Activated CD4-positive, alpha-beta T cell treated with anti-CD3 and anti-CD28 coated beads, Interleukin-10, Interleukin-2, amounts not matched to agents 100 ng/mL and 50 ng/mL, durations not matched to agents 16 hours and 8 hours (primary cell): ENCODE data around the gene IL10.
A peak's percentile ranks its signal among the peaks of the same experiment; 100 is the strongest.
"Not testable (repeated sequence)": the region's sequence is repeated elsewhere in the genome, so short reads cannot be mapped to it uniquely, and the experiment has no call there.

Experiments
- DNase-seq: peaks from one replicate; pipeline ENCODE4 v3.0.0-alpha.2; 2020

The IL10 gene

DNA sequence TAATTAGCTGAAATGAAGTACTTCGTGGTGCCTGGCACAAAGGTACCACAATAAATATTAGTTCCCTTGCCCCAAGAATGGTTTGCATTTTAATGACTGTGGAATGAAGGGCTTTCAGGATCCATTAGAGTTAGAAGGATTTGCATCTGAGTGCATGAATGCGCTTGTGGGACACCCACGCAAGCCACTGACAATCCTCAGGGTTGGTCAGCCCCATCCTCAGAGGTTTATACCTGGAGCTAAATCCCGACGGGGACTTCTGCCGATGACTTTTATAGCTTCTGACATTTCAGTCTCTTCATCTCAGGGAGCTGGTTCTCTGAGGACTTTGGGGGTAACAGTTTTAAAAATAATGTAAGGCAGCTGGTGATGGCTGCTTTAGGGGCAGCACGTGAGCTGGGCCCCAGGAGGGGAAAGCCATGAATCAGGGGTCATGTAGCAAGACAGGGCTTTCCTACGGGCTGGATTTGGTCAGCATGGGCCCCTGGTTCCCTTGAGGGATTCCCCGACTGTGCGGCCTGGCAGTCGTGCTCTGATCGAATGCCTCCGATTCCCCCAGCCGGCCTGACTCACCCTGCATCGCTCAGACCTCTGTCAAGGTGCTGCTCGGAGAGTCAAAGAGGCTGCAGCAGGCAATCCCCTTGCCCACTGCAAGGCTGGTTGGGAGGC, 20.8 kb upstream of the IL10 start:
- DNase-seq, result no peak

DNA sequence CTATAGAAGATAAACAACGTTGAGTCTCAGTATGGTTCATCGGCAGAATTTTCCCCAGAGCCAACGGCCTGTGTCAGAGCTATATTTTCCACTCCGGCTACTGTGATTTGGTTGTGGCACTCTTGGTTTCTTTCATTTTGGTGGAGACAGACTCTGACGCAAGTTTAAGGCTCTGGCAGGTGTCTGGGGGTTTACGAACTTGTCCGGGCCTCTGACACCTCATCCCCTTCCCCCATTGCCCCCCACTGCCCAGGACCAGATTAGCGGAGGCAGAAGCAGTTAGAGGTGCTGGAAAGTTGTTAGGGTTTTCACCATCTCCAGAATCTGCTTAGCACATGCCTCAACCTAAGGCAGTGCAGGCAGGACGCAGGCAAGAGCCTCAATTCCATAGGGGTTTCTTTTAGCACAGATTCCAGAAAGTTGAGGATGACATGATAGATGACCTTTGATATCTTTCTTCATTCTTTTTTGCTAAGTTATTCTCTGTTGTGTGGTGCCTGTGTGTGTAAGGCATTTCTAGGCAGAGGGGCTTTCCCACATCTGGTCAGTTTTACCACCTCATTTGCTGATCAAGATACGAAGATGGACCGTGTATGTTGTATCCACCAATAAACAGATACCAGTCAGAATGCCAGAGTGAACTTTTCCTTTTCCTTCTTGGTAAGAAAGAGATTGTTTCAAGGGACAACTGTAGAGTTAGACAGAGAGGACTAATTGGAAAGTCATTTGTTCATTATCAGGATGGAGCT, 18.4 kb upstream of the IL10 start:
- no peak for DNase-seq

DNA sequence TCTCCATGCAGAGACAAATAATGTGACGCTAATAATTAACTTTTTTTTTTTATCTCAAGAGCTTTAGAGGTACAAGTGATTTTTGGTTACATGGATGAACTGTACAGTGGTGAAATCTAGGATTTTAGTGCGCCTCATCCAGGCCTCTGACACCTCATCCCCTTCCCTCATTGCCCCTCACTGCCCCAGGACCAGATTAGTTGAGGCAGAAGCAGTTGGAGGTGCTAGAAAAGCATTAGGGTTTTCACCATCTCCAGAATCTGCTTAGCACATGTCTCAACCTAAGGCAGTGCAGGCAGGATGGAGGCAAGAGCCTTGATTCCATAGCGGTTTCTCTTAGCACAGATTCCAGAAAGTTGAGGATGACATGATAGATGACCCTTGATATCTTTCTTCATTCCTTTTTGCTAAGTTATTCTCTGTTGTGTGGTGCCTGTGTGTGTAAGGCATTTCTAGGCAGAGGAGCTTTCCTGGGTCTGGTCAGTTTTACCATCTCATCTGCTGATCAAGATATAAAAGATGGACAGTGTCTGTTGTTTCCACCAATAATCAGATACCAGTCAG, 16.3 kb upstream of the IL10 start:
- DNase-seq, result no peak

DNA sequence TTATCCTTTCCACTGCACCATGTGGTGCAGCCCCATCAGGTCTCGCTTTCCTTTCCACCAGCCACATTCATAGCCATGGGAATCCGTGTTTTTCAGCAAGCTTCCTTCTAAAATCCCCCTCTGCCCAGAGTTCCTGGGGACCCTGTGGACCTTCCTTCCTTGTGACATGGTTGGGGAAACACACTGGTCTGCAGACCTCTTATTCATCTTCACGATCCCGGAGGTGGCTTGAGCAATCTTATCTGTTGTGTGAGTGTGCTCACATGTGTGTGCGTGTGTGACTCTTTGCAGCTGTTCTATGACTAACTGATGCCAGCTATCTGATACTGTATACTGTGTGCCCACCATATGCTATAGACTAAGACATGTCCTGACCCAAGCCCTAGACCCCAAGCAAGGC, 15.6 kb upstream of the IL10 start:
- DNase-seq, result no peak

DNA sequence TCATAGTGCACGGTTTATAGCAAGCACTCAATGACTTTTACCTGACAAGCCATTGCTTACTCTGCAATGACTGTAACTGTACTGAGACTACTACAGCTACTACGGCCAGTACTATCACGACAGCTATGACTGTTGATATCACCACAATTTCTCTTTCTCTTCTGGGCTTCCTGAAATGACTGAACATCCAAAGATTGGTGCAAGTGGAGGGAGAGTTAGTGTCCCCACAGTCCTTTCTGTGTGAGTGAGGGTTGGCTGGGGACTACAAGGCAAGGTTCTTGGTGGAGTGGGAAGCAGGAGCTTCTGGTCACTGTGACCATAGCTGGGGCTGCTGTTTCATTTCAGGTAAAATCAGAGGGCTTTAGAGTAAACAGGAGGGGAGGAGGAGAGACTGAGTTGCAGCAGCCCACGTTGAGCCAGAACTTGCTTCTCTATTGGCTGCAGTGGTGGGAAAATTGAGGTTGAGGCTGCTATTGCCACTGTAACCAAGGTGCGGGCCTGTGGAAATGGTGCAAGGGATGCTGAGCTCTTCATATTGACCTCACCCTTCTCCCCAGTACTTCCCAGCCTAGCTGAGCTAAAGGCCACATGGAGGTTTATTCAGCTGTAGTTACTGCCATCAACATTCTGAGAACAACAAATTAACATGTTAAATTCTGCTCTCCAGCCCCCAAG, 14.1 kb upstream of the IL10 start:
- DNase-seq, result peak; percentile 75

DNA sequence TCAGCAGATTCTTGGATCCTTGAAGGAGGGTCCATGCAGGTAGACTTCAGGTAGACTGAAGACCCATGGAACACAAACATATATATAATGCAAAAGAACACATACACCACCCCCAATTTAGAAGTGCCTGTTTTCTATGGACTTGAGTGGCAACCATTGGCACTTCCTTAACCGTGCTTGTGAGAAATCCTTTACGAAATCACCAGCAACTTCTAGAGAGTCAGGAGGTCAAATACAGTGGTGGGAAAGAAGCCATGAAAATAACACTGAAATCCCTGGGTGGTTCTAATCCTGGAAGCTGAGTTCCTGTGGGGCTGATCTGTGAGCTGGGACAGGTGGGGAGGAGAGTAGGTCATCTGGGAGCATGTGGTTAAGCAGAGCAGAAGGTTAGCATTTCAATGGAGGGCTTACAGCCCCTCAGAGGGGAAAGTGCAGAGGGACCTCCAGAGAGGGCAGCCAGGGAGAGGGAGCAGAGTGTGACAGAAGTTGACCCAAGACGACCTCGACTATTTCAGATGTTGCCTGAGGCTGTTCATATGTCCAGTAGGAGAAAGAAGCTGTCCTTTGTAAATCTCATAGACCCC, 13.0 kb upstream of the IL10 start:
- DNase-seq, result no peak

DNA sequence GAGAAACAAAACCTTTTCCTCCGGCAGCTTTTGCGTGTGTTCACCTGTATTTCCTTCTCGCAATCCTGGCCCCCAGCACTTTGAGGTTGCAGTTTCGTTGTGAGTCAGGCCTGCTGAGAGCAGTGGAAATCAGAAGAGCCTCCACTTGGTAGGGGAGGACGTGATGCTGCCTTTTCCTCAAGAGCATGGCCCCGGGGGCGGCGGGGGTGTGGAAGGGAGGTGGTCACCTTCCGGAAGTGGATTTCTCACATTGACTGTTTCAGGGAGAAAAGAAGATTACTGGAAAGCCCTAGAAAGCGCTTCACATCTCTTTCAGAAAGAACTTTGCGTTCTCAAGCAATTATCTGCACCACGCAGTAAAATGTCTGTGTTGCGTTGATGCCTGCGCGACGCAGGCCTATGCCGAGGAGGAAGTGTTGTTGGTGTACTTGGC, 12.2 kb upstream of the IL10 start:
- peak; percentile 96 for DNase-seq

DNA sequence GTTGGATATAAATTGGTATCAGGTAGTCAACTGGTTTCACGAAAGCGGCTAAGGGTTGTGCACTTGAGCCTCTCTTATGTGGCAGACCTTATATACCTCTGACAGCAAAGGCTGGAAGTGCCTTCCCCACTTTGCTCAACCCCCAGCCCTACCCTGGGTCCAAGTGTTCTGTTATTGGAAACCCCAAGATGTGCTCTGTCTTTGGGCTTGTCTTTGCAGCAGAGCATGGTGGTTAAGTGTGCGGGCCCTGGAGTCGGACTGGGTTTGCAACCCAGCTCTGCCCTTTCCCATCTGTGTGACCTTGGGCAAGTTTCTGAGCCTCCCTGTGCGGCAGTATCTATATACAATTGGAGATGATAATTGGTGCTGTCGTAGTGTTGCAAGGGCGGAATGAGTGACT, 11.2 kb upstream of the IL10 start:
- no peak for DNase-seq

DNA sequence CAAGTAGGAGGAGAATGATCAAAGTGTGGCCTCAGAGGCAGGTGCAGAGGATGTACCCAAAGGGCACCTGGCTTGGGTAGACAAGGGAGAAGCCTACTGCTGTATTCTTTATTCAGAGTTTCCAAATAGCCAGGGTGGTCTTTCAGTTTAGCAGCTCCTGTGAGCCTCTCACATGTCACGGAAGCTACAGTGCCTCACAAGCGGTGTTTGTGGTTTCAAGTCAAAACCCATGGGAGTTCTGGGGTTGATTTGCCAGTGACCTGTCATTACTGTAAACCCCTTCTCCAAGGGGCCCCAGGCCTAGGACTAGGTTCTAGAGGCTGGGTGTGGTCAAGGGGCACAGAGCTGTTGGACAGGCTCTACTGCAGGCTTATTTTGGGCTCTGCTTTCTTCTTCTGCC, 10.2 kb upstream of the IL10 start:
- DNase-seq, result peak; percentile 69

DNA sequence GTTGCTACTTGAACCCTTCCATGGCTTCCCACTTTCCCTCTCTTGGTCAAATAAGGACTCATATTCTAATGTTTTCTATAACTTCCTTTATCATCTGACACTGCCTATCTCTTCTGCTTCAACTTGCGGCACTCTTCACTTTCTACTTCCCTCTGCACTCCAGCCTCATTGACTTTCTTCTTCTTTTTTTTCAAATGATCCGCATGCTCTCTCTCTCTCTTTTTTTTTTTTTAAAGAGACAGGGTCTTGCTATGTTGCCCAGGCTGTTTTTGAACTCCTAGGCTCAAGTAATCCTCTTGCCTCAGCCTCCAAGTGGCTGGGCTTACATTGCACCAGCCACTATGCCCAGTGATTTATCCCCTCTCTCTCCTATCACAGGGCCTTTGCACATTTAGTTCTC, 7.3 kb upstream of the IL10 start:
- no peak for DNase-seq

DNA sequence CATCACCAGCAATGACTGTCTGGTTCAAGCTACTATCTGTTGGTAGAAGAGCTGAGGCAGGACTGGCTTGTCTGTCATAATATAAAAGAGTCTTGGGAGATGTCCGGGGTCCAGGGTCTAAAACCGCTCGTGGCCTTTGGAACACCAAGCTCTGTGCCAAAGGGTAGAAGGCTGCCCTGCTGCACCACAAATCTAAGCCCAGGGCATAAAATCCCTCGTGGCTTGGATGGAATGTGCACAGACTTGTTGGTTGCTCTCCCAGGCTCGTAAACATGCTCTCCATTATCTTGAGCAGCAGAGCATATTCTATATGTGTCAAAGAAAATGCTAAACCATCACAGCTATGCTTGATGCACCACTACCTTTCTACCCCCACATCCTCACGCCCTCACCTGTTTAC, 6.6 kb upstream of the IL10 start:
- not testable (repeated sequence) for DNase-seq

DNA sequence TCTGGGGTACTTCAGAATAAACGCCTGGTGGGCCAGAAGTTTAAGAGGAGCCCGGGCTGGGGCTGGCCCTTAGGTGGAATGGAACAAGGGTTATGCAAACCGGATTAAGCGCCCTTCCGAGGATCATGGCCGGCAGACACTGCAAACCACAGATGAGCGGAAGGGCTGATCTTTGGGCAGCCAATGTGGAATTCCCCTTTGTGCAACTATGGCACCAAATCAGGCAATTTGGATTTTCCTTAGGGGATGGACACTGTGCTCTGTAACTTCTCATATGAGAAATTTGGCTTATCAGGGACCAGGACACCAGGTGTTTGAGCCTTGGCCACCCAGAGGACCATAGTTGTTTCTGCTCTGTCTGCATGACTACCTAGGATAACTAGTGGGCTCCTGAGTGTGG, 5.7 kb upstream of the IL10 start:
- DNase-seq, result no peak

DNA sequence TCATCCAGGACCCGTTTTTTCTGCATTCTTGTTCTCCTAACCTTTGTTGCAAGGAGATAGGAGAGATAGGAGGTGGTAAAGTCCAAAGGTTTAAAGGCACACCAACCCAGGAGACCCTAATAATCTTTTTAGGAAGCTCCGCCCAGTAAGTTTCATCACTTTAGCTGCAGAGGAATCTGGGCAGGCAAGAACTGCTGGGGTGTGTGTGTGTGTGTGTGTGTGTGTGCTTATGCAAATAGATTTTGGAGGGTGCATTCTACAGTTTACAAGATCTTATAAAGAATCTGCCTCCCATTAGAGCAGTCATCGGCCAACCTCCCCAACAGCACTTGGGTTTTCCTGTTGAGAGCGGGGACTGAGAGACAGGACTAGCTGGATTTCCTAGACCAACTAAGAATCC, 3.9 kb upstream of the IL10 start:
- no peak for DNase-seq

DNA sequence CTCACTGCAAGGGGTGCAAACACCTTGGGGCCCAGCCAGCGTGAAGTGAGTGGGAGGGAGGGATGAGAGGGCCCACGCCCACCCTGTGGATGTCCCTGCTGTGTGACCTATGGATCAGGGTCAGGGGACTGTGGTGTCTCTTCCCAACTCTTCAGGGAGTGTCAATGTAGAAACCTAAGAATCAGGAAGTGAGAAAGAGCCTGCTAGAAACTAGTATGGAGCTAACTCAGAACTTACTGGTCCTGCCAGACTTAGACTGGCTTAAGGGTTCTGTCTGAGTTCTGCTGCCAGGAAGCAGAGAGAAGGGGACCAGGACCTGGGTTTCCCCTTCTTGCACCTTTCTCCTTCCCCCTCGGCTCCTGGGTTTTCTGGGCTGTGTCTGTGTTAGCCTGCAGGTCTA, 1.8 kb upstream of the IL10 start:
- no peak for DNase-seq

DNA sequence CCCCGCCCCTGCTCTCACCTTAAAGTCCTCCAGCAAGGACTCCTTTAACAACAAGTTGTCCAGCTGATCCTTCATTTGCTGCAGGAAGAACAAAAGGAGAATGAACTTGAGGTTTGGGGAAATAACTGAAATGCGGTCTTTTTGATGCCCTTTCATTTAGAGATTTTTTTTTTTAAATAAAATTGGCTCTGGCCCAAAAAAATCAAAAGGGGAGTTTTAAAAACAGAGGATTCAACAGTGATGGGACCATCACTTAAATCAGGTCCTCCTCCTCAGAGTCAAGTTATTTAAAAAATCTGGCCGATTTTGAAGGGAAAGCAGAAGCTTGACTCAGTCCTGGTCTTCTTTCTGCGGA, 979 bp downstream of the IL10 start:
- no peak for DNase-seq

DNA sequence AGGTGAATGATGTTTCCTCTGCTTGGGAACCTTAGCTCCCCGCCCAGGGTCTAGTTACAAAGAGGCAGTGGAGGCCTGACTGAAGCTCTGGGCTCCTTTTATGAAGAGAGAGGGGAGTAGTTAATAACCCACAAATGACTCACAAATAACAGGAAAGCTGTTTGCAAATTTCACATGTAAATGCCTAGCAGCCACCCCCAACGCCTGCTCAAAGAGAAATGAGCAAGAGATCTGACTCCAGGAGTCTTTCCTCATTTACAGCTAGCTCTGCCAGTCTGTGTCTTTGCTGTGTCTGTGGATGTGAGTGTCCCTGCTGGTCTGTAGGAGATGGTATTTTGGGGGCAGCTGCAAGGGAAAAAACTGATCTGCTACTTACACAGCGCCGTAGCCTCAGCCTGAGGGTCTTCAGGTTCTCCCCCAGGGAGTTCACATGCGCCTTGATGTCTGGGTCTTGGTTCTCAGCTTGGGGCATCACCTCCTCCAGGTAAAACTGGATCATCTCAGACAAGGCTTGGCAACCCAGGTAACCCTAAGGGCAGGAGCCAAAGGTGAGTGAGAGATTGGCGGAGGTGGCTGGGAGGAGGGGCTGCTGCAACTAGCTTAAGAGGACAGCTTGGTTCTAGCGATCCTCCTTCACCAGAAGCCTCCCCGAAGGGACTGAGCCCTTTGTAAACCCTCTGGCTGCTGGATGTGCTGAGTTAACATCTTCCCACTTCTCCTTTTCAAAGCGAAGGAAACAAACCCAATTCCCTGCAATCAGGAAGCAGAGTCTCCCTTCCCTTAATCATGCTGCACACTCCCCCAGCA, 1.6 kb downstream of the IL10 start, which contains the start of gene IL19:
TSS of gene IL19 (plus strand) at position 243 of the 807 bp plus-strand sequence. CDS start 65,890 bp downstream, outside the sequence.
- peak; percentile 38 for DNase-seq

DNA sequence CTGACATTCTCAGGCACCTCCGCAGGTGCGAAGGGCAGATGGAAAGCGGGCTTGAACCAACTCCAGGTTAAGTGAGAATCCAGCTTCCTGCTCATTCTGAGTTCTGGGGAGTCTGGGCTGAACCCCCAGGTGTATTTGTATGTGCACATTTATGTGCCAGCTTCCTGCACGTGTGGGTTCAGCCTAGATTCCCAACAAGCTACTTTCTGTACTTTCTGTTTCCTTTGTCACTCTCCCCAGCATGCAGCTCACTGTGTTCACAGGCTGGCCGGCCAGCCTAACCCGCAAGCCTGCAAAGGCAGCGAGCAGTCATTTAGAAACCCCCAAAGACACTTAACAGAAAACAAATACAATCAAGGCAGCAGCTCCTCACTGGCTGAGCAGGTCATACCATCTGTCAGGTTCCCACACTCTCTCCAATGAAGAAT, 3.0 kb downstream of the IL10 start:
- DNase-seq, result peak; percentile 96

DNA sequence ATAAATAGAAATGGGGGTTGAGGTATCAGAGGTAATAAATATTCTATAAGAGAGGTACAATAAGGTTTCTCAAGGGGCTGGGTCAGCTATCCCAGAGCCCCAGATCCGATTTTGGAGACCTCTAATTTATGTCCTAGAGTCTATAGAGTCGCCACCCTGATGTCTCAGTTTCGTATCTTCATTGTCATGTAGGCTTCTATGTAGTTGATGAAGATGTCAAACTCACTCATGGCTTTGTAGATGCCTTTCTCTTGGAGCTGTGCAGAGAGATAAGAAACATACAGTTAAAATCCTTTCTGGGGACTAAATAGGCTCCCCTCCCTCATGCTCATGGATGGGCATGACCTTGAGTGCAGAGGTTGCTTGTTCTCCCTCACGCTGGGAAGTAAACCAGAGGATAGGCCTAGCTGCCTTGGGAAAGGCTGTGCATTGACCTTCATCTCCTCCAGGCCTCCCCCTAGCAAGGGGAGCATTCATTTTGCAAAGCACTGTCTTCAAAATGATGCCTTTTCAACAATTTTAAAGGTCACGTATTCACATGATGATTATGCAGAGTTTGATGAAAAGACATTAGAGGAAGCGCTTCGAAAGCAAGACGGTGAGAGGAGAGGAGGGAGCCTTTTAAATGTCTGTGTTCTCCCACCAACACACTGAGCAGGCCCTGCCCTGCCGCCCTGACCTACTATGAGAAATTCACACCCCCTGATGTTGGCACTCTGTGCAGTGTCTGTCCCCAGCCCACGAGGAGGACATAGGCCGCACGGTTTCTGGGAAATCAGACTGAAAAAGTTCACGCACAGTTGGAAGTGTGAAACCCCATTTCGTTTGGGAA, 3.6 kb downstream of the IL10 start:
- no peak for DNase-seq

DNA sequence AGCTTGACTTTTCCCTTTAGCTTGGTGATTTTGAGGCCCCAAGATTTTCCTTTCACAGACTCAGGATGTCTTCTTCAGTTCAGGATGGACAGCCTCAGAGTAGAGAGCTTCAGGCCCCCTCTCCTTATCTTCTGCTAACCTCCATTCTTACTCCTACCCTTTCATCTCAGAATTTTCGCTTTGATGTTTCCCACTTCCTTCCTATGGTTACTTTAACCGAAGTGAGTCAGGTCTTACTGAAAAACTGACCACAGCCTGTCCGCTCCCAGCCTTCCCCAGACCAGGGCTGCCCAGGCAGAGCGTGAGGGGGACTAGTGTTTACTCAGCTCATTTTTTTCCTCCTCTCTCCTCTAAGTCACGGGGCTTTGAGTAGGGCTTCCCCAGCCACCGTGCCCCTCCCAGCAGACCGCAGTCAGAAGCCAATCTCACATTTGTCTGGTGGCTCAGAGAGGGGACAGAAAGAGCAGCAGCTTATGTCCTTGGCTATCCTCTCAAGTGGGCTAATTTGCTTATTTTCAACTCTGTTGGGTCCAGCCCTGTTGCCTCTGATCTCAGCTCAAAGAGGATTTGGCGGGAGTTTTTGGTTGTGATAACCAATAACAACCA, 5.9 kb downstream of the IL10 start:
- peak; percentile 93 for DNase-seq

DNA sequence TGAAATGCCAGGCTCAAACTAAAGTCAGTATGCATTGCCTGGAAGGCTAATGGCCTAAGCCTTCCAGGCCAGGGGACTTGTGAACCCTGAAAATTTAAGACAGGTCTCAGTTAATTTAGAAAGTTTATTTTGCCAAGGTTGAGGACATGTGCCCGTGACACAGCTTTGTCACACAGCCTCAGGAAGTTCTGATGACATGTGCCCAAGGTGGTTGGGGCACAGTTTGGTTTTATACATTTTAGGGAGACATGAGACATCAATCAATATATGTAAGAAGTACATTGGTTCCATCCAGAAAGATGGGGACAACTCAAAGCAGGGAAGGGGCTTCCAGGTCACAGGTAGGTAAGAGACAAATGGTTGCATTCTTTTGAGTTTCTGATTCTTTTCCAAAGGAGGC, 6.5 kb downstream of the IL10 start:
- DNase-seq, result peak; percentile 61

DNA sequence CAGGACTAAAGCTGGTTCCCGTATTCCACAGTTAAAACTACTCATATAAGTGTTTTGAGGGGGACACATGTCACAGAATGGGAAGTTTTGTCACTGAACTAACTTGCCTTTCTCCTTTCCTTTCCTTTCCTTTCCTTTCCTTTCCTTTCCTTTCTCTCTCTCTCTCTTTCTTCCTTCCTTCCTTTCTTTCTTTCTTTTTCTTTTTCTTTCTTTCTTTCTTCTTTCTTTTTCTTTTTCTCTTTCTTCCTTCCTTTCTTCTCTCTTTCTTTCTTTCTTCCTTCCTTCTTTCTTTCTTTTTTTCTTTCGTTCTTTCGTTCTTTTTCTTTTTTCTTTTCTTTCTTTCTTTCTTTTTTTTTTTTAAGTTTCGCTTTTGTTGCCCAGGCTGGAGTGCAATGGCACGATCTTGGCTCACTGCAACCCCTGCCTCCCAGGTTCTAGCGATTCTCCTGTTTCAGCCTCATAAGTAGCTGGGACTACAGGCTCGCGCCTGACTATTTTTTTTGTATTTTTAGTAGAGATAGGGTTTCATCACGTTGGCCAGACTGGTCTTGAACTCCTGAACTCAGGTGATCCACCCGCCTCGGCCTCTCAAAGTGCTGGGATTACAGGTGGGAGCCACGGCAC, 9.4 kb downstream of the IL10 start:
- not testable (repeated sequence) for DNase-seq
